Endothelial cell of umbilical vein (primary cell): ENCODE results near the gene RDX. TPM values are rescaled to one million over a fixed set of nuclear protein-coding genes. Genes with fewer than 3 reads are reported as not detected.
"Not testable (repeated sequence)": the region's sequence is repeated elsewhere in the genome, so short reads cannot be mapped to it uniquely, and the experiment has no call there.

Experiments used
- BruUV-seq: library from RNA; stranded (reverse); fragments of 400-500 nt; replicated peaks from 2 replicates; lab custom pipeline; 2021; lab: Mats Ljungman, UMichigan
- CTCF ChIA-PET: fragments of 300-600, 350-600 bp; sonication (Branson Sonifier 250); formaldehyde crosslinking; loops from one replicate; lab custom pipeline; 2021; ENCODE audit warnings: antibody characterized with exemption, inconsistent platforms; lab: Charles Lee
- POLR2A ChIA-PET: fragments of 300-600, 350-600 bp; sonication (Branson Sonifier 250); formaldehyde crosslinking; loops from one replicate; lab custom pipeline; 2021; ENCODE audit warnings: antibody characterized with exemption, inconsistent platforms; lab: Charles Lee
- DNase-seq: peaks from one replicate; pipeline ENCODE4 v3.0.0-alpha.2; 2011; ENCODE audit warnings: low read depth, low spot score
- FAIRE-seq: peaks from 2 replicates; lab custom pipeline; 2011; peaks lifted over from hg19 to GRCh38; lab: Jason Lieb, UNC
- H2AFZ ChIP-seq: 2 replicates; pipeline ENCODE4 v1.6.0; 2012; ENCODE audit warnings: low read depth, low read length, control low read depth, inconsistent platforms
- H3K27ac ChIP-seq: 2 replicates; pipeline ENCODE4 v1.5.1; 2011; ENCODE audit warnings: low read depth, mild to moderate bottlenecking, control low read depth, low read length, moderate library complexity; ENCODE audit not compliant: insufficient read depth
- H3K27me3 ChIP-seq, 2 experiments: 2 replicates each; pipeline versions ENCODE4 v1.6.0 to v1.6.1; 2011; ENCODE audit warnings: low read length in 2 of 2, mixed read lengths in 1 of 2; ENCODE audit not compliant: control insufficient read depth in 2 of 2, insufficient read depth in 2 of 2
- H3K36me3 ChIP-seq, 2 experiments: 2 replicates in 1 of 2; 3 replicates in 1 of 2; pipeline ENCODE4 v1.5.1; 2011; ENCODE audit warnings: low read length in 2 of 2, mild to moderate bottlenecking in 1 of 2, moderate library complexity in 1 of 2; ENCODE audit not compliant: control insufficient read depth in 2 of 2, insufficient read depth in 2 of 2; ENCODE audit errors: extremely low read depth in 1 of 2
- H3K4me1 ChIP-seq: 3 replicates; pipeline ENCODE4 v1.5.1; 2011; ENCODE audit warnings: mild to moderate bottlenecking, low read length; ENCODE audit not compliant: control insufficient read depth, insufficient read depth; ENCODE audit errors: extremely low read depth
- H3K4me2 ChIP-seq: 2 replicates; pipeline ENCODE4 v1.6.1; 2011; ENCODE audit warnings: low read length, control low read depth, mixed read lengths; ENCODE audit not compliant: insufficient read depth
- H3K4me3 ChIP-seq, 3 experiments: fragments of 200-600 bp in 1 of 3; sonication (generic), shearing (Covaris generic) in 1 of 3; replicated peaks in 1 of 3; 2 replicates each; pipeline ENCODE4 v1.5.1; 2011 to 2016; ENCODE audit warnings: control low read depth in 3 of 3, low read length in 3 of 3, mild to moderate bottlenecking in 2 of 3, inconsistent platforms in 1 of 3, low read depth in 1 of 3, moderate library complexity in 1 of 3; ENCODE audit not compliant: insufficient read depth in 1 of 3
- H3K79me2 ChIP-seq: 2 replicates; pipeline ENCODE4 v1.6.0; 2012; ENCODE audit warnings: low read length, inconsistent platforms; ENCODE audit not compliant: control insufficient read depth, insufficient read depth
- H3K9ac ChIP-seq: replicated peaks from 2 replicates; pipeline ENCODE3; 2011; ENCODE audit warnings: low read length, control low read depth; ENCODE audit not compliant: insufficient read depth; ENCODE audit errors: extremely low read depth
- H3K9me1 ChIP-seq: replicated peaks from 3 replicates; pipeline ENCODE4 v1.6.0; 2011; ENCODE audit warnings: mild to moderate bottlenecking, low read length; ENCODE audit not compliant: control insufficient read depth, insufficient read depth; ENCODE audit errors: extremely low read depth
- H3K9me3 ChIP-seq: replicated peaks from 2 replicates; pipeline ENCODE4 v1.5.1; 2012; ENCODE audit warnings: low read length, inconsistent platforms; ENCODE audit not compliant: control insufficient read depth, insufficient read depth
- H4K20me1 ChIP-seq: replicated peaks from 2 replicates; pipeline ENCODE3; 2011; ENCODE audit warnings: mild to moderate bottlenecking, low read length; ENCODE audit not compliant: control insufficient read depth, insufficient read depth; ENCODE audit errors: extremely low read depth
- CTCF ChIP-seq, 2 donors: IDR thresholded peaks; 1 replicate in 1 of 2; 2 replicates in 1 of 2; pipeline ENCODE4 v1.5.1; 2011; ENCODE audit warnings: low read length in 2 of 2, mild to moderate bottlenecking in 2 of 2, moderate library complexity in 2 of 2, control low read depth in 1 of 2, inconsistent platforms in 1 of 2, low read depth in 1 of 2; ENCODE audit not compliant: insufficient read depth in 1 of 2; ENCODE audit errors: extremely low read depth in 1 of 2
- EZH2 ChIP-seq: IDR thresholded peaks from 2 replicates; pipeline ENCODE4 v1.6.1; 2012; ENCODE audit warnings: borderline replicate concordance, low read depth, mild to moderate bottlenecking, moderate library complexity, low read length, inconsistent platforms; ENCODE audit not compliant: severe bottlenecking
- FOS ChIP-seq: IDR thresholded peaks from 2 replicates; pipeline ENCODE4 v1.6.1; 2011; ENCODE audit warnings: mild to moderate bottlenecking, low read length, moderate library complexity, borderline replicate concordance; ENCODE audit not compliant: insufficient read depth
- GATA2 ChIP-seq: IDR thresholded peaks from 2 replicates; pipeline ENCODE4 v1.7.0; 2011; ENCODE audit warnings: low read depth, mild to moderate bottlenecking, moderate library complexity, mixed read lengths, low read length; ENCODE audit not compliant: insufficient read length, insufficient read depth
- JUN ChIP-seq: IDR thresholded peaks from 2 replicates; pipeline ENCODE4 v1.6.1; 2011; ENCODE audit warnings: borderline replicate concordance, low read depth; ENCODE audit not compliant: insufficient read length, insufficient read depth
- MYC ChIP-seq: IDR thresholded peaks from one replicate; pipeline ENCODE4 v1.6.1; 2011; ENCODE audit warnings: mild to moderate bottlenecking, low read depth, low read length
- POLR2A ChIP-seq: IDR thresholded peaks from 2 replicates; pipeline ENCODE4 v1.6.1; 2012; ENCODE audit warnings: low read depth, mild to moderate bottlenecking, control low read depth, low read length
- POLR2AphosphoS5 ChIP-seq: IDR thresholded peaks from 2 replicates; pipeline ENCODE4 v1.6.1; 2012; ENCODE audit warnings: low read depth, mild to moderate bottlenecking, control low read depth, low read length, moderate library complexity; ENCODE audit not compliant: insufficient read depth
- dilution Hi-C: fragments of 300-500 bp; cut with MboI; formaldehyde crosslinking; loops from one replicate; pipeline ENCODE4 v1.15.0; 2019; ENCODE audit warnings: low sequenced_read_pairs; ENCODE audit not compliant: extremely low pct_ligation_motif_present
- intact Hi-C: fragments of 100-400 bp; cut with micrococcal nuclease; formaldehyde crosslinking; loops from one replicate; pipeline ENCODE4 v1.10.0; 2022
- polyA plus RNA-seq, 4 experiments: library from polyadenylated mRNA; depleted of rRNA in 3 of 4; stranded (reverse) in 3 of 4; unstranded in 1 of 4; fragments of >200 nt; gene quantifications; 2 replicates each; pipeline versions ENCODE4 v1.2.1 to v1.2.3, GENCODE V29; 2011 to 2012; ENCODE audit warnings: missing spikeins in 1 of 4
- total RNA-seq: library from RNA; stranded (reverse); gene quantifications from 2 replicates; pipeline ENCODE4 v1.2.3, GENCODE V29; 2021
- TF ChIP-seq, protein P1 (sequence below): IDR thresholded peaks from 2 replicates; pipeline ENCODE4 v1.6.1; 2011; ENCODE audit not compliant: insufficient read depth, insufficient read length

Gene RDX
- total and polyA plus RNA-seq, 2 donors (not counting 3 experiments of a cell fraction or from before 2014, with no cell fraction given), result 47.9 to 280 TPM

DNA sequence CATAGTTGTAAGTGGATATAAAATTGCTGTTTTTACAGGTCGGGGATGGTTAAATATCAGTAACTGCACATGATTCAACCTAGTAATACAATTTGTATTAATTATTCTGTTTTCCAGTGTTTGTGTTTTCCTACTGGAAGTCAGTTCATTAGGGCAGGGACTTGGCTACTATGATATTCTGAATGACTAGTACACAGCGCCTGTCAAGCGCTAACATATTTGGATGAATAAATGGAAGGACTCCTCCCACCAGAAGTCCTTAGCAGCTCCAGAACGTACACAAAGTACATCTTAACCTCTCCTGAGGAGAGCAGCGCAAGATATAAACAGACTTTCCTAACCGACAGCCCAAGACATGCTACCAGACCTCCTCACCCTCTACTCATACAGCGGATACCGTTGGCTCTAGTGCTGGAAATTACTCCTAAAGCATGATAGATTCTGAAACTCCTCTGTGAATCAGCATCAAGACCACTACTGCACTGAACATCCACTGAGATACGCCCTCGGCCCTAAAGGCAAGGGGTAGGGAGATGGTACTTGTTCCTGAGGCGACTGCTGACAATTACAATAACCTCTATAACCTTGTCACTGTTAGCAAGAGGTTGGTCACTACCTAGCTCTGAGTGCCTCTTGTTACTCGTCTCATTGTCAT lies 79.1 kb downstream of the RDX start:
- intact Hi-C loops, result no loop called here
- TF ChIP-seq FOS (no peak), GATA2 (no peak), JUN (no peak), POLR2AphosphoS5 (no peak), POLR2A (no peak), MYC (no peak), CTCF (IDR thresholded peaks at IDR 0.05; ENCODE audit: extremely low read depth in 1 of 2, insufficient read depth in 1 of 2, low read depth in 1 of 2, low read length in 2 of 2) (no peak), EZH2 (no peak)
- TF ChIP-seq, protein P1, sequence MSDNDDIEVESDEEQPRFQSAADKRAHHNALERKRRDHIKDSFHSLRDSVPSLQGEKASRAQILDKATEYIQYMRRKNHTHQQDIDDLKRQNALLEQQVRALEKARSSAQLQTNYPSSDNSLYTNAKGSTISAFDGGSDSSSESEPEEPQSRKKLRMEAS, result no peak

GRCh38 chr11:110209313-110209694 lies 87.1 kb downstream of the RDX start:
- H3K9me1 ChIP-seq, intact Hi-C loops: not testable (repeated sequence)

More for the DNA sequence above, 79.1 kb downstream of the RDX start:
- BruUV-seq, result no TSS peak
- H3K4me3 ChIP-seq, result no peak overlapping the region
- dilution Hi-C loops, result no loop called here
- POLR2A ChIA-PET, result no interaction called here
- no peak overlapping the region for H3K9ac ChIP-seq
- H3K4me1 ChIP-seq, result no peaks in the 10 kb centered on the region
- no peak overlapping the region for H3K27ac ChIP-seq
- H3K79me2 ChIP-seq, result no peaks in the 10 kb centered on the region
- H2AFZ ChIP-seq, result no peak overlapping the region
- peak; percentile 8 for FAIRE-seq
- no peaks in the 10 kb centered on the region for H4K20me1 ChIP-seq
- no peak for DNase-seq
- no peak overlapping the region for H3K4me2 ChIP-seq
- CTCF ChIA-PET, result interaction anchor here (0.9 to 1.1 kb wide), 2 partner anchors 10 to 150 kb away, joined by 3 to 7 read pairs; no protein-coding TSS in a partner anchor
- no peaks in the 10 kb centered on the region for H3K27me3 ChIP-seq
- no peaks in the 10 kb centered on the region for H3K9me3 ChIP-seq
- no peaks in the 10 kb centered on the region for H3K36me3 ChIP-seq
- H3K9me1 ChIP-seq, result no peaks in the 10 kb centered on the region

More at GRCh38 chr11:110209313-110209694, 87.1 kb downstream of the RDX start:
- BruUV-seq, dilution Hi-C loops, H3K27me3 ChIP-seq, H3K79me2 ChIP-seq, H3K27ac ChIP-seq, H2AFZ ChIP-seq, H3K4me2 ChIP-seq, H3K9me3 ChIP-seq, H4K20me1 ChIP-seq, H3K4me3 ChIP-seq, H3K9ac ChIP-seq, FAIRE-seq, H3K4me1 ChIP-seq, POLR2A ChIA-PET, H3K36me3 ChIP-seq, DNase-seq: not testable (repeated sequence)
- CTCF ChIA-PET, result interaction anchor here (0.6 to 1.0 kb wide), 2 partner anchors 44 to 1340 kb away, joined by 3 read pairs; no protein-coding TSS in a partner anchor
